ENCODE measurements around the gene HDAC11.
"Not testable (repeated sequence)": the region's sequence is repeated elsewhere in the genome, so short reads cannot be mapped to it uniquely, and the experiment has no call there.

Gene HDAC11

DNA sequence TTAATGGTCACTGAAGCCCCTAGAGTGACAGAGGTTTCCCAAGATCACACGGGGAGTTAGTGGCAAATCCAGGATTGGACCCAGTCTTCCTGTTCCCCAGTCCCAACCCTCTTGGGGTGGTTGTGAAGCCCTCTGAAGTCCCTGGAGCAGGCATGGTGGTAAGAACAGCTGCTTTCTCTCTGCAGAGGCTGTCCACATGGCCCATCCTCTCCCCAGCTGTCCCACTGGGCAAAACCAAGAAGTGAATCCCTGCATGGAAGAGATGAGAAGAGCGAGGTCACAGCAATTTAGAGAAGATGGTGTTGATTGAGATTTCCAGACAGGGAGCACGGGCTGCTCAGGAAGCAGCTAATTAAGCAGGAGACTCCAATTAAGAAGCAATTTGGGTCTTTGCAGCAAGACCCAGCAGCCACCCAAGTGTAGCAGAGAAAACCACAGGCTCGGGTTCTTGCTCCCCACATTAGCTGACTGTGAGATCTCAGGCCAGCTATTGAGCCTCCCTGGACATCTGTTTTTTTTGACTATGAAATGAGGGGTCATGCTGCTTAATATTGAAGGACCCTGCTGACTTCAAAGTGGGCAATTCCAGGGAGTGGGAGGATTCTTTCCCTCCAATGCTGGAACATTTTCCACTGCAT is 14.8 kb upstream of the HDAC11 start:
- no peak for FAIRE-seq
- no peak for DNase-seq (ENCODE audit: extremely low spot score, insufficient read length, low read depth)

DNA sequence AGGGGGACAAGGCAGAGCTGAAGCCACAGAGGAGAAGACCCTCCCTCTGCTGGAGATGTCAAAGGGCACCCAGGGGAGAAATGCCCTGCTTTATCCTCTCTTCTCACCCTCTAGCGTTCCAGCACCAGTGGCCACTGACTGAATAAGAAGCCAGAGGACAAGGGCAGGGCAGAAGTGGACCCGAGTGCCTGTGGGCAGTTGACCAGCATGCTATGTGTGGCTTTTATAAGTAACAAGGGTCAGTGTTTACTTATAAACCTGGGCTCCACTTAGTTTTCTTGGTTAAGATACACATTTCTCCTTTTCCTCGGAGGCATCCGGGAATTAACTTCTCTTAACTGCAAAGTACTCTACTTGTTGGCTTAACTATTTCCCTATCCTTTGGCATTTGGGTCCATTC is 13.3 kb upstream of the HDAC11 start:
- no peak for DNase-seq (ENCODE audit: extremely low spot score, insufficient read length, low read depth)
- FAIRE-seq = no peak

DNA sequence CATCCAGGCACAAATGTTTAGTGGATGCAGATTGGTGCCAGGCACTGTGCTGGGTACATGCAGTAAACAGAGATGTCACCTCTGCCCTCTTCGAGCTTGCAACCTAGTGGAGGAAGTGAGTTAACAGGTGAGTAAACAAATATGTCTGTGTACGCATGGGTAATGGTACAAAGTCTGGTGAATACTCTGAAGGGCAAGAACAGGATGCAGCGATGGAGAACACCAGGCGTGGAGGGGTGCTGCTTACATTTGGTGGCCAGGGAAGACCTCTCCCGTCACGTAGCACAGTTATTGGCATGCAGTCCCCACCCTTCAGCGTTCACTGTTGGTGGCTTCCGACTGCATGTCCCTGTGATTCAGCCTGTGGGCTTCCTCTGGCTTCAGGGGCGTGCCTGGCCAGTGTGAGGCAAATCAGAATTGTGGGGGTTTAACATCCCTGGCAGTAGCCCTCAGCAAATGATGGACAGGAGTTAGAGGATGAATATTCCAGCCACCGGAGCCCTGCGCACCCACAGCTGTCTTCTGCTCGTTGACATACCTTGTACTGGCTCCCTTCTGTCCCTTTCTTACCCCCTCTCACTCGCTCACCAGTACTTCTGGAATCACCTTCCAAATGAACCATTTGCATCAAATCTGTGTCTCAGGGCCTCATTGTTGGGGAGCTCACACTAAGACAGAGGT is 9.1 kb upstream of the HDAC11 start:
- FAIRE-seq (no peak), DNase-seq (ENCODE audit: extremely low spot score, insufficient read length, low read depth) (no peak)

DNA sequence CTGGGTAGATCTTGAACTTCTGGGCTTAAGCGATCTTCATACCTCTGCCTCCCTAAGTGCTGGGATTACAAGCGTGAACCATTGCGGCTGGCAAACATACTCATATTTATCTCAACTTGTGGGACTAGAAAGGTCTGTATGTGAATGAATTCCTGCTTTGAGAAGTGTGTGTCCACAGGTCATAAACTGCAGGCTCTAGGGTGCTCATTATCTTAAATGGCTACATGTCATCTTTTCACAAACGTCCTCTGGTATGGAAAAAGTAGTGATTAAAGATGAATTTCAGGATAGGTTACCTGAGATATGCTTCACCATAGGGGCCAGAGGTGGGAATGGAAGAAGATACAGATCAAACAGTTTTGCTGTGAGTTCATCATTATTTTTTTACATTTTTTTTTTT is 7.8 kb upstream of the HDAC11 start:
- no peak for FAIRE-seq
- DNase-seq (ENCODE audit: extremely low spot score, insufficient read length, low read depth) = no peak

DNA sequence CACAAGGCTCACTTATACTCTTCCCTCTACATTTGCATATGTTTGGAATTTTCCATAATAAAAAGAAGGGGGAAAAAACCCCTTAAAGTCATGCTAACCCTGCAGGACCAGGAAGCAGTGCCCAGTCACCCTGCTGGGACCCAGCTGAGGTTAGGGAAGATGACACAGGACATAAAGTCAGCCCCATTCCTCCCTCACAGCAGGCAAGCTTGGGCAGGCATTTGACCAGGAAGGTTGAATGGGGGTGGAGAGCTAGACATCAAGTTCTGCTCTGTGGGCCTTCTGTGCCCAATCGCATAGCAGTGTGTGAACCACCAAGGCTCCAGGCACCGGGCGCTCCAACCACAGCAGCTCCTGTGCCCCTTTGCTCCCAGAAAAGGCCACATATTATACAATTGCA is 7.1 kb upstream of the HDAC11 start:
- no peak for FAIRE-seq
- no peak for DNase-seq (ENCODE audit: extremely low spot score, insufficient read length, low read depth)

DNA sequence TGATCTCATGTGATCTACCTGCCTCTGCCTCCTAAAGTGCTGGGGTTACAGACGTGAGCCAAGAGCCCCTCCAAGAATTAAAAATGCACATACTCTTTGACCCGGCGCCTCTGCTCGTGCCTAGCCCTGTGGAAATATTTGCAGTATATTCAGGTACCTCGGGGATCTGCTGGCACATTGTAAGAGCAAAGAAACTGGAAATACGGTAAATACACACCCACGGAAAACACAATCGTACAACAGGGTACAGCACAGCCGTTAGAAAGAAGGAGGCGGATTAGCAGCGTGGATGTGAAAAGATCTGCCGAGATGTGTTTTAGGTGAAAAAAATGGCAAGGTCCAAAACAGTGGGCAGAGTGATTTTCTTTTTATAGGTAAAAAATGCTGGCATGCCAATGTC is 6.1 kb upstream of the HDAC11 start:
- FAIRE-seq (no peak), DNase-seq (ENCODE audit: extremely low spot score, insufficient read length, low read depth) (no peak)

DNA sequence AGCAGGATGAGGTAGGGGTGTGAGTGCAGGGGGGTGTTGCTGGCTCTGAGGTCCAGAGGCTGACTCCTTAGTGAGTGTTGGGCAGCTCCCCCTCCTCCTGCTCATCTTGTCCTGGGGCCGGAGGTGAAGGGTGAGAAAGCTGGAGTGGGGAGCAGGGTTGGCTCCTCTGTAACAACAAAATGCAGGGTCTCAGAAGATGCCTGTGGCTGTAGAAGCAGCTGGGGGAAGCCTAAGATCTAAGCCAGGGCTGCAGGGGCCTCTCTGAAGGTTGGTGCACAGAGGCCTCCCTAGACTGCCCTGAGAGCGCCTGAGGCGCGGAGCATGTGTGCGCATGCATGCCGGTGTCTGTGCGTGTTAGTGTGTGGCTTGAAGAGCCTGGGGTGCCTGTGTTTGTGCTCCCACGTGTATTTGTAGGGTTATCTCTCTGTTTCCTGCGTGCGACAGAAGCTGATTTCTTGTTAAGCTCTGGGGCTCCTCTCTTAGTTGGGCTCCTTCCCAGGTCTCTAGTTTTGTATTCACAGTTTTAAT is 5.3 kb upstream of the HDAC11 start:
- no peak for FAIRE-seq
- DNase-seq (ENCODE audit: extremely low spot score, insufficient read length, low read depth) = no peak

DNA sequence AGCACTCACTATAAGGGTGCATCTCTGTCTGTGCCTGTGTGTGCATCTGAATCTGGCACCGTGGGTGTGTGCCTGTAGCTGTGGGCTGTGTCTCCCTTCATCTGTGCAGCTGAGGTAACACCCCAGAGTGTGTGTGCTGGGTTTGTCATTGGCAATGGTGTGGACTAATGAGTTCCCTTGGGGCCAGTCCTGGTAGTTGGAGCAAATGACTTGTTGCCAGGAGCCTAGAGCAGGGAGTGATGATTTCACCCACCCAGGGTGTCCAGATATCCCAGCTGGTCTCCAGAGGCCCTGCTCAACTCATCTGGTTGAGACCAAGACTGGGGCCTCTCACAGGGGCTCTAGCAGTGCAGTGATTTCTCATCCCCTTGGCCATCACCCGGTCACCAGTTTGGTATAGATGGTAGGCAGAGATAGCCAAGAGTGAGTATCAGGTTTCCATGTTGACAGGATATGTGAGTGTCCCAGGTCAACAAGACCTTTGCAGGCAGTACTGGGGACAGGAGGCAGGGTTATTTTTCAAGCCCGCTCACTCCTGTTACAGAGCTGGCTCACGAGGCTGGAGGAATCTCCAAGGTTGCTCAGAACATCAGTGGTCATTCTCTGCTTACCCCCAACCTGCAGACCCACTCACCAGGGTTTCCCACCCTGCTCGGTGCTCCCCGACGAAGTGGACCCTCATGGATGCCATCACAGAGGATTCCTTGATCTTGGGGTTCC is 4.1 kb upstream of the HDAC11 start:
- DNase-seq (ENCODE audit: extremely low spot score, insufficient read length, low read depth) (no peak), FAIRE-seq (no peak)

DNA sequence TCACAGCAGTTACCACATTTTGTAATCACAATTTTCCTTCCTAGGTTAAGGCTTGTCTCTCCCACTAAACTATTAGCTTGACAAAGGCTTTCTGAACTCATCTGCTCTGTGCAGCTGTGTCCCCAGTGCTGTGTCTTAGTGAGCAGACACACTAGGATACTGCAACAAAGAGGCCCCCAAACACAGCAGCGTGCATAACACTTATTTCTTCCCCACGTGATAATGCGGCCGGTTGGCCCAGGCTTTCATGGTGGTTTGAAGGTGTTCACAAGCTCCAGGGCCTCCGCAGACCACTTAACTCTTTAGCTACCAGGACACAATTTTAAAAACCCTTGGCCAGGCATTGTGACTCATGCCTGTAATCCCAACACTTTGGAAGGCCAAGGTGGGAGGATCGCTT is 2.2 kb upstream of the HDAC11 start:
- no peak for FAIRE-seq

DNA sequence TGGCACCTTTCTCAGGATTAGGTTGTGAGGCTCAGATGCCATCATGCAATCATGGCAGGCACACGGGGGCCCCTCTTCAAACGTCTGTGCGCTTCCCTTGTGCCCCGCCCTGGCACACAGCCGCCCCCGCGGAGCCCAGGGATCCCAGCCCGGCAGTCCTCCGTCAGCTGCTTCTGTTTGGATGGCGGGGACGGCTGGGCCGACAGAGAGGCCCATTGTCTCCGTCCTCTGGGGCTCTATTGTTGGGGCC is 849 bp upstream of the HDAC11 start:
- FAIRE-seq (no peak), DNase-seq (ENCODE audit: extremely low spot score, insufficient read length, low read depth) (no peak)

More for the DNA sequence above, 2.2 kb upstream of the HDAC11 start:
- DNase-seq (ENCODE audit: extremely low spot score, insufficient read length, low read depth) = no peak

DNA sequence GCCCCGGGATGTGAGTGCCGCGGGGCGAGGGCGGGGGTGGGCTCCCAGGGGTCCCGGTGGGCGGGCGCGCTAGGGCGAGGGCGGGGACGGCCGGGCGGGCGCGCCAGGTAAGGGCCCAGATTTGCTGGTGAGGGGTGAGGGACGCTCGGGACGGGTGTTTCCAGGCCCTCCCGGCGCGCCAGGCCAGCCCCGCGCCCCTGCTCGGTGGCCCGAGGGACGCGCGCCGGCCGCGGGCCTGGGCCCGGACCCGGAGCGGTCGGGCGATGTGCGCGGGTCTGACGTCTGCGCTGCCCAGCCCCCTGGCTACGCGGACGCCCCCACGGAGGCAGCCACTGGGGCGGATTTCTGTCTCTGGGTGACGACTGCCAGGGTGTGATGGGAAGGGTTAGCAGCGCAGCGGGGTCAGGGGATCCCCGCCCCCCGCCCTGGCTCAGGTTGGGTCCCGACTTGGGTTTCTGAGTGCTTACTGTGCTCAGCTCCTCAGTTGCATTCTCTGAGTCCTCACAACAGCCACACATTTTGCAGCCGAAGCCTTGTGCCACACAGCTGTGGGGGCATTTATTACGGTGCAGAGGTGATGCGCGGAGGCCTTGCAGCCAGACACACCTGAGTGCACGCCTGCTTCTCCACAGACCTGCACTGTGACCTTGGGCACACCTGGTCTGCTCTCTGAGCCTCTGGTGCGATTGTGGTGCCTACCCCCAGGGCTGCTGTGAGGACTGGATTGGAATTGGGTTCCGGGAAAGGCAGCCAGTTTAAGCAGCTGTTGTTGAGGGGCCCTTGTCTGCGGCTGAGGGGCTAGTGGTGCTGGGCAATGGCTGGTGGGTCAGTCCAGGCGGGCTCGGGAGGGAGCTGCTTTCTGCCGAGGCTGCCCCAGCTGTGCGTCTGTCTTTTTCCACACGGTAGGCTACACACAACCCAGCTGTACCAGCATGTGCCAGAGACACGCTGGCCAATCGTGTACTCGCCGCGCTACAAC is 523 bp downstream of the HDAC11 start:
- DNase-seq (ENCODE audit: extremely low spot score, insufficient read length, low read depth) = no peak
- no peak for FAIRE-seq

DNA sequence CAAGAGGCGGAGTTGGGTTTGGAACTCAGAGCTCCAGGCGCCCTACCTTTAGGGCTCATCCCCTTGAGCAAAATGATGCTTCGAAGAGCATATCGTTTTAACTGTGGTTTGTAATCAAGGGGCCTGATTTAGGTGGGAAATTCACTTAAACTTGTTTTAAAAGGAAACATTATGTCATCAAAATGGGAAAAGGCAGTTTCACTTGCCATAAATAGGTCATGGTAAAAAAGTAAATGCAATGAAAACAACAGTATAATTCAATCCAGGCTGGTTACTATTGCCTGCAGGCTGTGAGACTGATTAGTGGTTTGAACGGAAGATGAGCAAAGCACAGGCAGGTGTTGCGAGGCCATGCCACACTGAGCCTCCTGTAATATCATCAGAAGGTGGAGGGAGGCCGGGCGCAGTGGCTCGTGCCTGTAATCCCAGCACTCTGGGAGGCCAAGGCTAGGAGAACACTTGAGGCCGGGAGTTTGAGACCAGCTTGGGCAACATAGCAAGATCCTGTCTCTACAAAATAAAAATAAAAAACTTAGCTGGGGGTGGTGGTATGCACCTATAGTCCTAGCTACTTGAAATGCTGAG is 2.1 kb downstream of the HDAC11 start:
- DNase-seq (ENCODE audit: extremely low spot score, insufficient read length, low read depth) = no peak
- no peak for FAIRE-seq

DNA sequence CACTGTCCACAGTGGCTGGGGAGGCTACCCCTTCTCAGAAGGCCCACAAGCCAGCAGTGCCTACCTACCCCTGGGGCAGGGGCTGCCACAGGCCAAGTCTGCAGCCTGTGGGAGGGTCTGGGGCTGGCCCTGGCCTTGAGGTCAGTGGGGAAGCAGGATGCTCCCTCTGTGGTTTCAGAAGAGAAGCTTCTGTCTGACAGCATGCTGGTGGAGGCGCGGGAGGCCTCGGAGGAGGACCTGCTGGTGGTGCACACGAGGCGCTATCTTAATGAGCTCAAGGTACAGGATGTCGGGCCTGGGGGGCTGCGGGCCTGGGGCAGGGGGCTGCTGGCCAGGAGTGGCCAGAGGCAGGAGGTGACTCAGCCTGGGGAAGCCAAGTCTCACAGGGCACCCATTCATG is 3.2 kb downstream of the HDAC11 start:
- FAIRE-seq = no peak
- no peak for DNase-seq (ENCODE audit: extremely low spot score, insufficient read length, low read depth)

DNA sequence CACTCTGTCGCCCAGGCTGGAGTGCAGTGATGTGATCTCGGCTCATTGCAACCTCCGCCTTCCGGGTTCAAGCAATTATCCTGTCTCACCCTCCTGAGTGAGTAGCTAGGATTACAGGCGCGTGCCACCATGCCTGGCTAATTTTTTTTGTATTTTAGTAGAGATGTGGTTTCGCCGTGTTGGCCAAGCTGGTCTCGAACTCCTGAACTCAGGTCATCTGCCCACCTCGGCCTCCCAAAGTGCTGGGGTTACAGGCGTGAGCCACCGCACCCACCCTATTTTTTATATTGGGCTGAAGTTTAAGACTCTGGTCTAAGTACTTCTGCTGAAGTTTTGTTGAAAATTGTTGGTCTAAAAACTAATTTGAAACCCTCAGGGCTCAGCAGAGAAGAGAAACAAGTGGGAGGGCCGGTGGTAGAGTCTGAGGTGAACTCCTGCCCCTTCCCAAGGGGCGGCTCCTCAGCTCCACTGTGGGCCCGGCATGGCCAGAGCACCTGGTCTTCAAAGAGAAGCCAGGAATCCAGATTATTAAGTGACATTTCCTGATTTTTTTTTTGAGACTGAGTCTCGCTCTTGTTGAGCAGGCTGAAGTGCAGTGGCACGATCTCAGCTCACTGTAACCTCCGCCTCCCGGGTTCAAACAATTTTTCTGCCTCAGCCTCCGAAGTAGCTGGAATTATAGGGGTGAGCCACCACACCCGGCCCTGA is 4.0 kb downstream of the HDAC11 start:
- FAIRE-seq (no peak), DNase-seq (ENCODE audit: extremely low spot score, insufficient read length, low read depth) (no peak)

DNA sequence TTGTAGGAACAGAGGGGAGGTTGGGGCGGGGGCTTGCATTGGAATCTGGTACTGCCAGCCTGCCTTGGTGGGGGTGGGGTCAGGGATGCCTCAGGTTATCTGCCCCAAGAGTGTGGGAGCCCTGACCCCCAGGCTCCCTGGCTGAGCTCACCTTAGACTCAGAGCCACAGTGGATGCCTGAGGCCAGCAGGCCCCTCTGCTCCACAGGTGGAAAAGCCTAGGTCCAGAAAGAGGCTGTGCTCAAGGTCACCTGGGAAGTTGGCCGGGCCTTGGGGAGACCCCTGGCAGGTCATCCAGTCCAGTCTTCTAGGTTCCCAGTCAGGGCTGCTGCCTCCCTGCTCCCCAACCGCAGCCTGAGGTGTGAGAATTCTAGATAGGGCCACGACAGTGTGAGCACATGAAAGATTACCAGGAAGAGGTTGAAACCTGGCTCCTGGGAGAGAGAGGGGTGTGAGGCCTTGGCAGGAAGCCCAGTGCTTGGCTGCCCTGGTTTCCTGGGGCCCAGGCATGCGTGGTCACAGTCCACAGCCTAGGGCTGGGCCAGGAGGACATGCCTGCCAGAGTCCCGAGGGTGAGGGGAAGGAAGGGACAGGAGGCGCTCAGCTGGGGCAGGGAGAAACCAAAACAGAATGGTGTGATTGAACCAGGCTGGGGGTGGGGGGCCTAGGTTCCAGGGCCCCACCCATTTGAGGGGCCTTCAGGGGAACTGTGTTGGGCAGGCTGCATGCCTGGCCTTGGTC is 4.9 kb downstream of the HDAC11 start:
- FAIRE-seq (no peak), DNase-seq (ENCODE audit: extremely low spot score, insufficient read length, low read depth) (no peak)

DNA sequence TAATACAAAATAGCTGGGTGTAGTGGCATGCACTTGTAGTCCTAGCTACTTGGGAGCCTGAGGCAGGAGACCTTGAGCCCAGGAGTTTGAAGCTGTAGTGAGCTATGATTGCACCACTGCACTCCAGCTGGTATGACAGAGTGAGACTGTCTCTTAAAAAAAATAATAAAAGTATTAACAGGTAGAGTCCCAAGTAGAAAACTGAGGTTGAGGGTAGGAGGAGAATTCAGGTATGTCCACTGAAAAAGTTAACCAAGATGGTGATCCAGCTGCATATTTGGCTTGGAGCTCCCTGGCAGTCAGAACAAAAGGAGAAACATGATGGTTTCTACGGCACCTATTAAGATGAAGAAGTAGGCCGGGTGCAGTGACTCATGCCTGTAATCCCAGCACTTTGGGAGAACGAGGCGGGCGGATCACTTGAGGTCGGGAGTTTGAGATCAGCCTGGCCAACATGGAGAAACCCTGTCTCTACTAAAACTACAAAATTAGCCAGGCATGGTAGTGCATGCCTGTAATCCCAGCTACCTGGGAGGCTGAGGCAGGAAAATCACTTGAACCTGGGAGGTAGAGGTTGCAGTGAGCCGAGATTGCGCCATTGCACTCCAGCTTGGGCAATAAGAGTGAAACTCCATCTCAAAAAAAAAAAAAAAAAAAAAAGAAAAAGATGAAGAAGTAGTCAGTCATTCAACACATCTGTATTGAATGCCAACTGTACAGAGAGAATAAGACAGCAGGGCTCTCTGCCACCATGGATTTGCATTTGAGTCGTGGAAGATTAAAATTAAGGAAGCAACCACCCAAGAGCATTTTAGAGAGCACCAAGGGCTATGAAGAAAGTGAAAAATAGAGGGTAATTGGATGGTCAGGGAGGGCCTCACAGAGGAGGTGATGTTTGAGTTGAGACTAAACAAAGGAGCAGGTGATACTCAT is 5.8 kb downstream of the HDAC11 start:
- FAIRE-seq; DNase-seq (ENCODE audit: extremely low spot score, insufficient read length, low read depth): not testable (repeated sequence)

DNA sequence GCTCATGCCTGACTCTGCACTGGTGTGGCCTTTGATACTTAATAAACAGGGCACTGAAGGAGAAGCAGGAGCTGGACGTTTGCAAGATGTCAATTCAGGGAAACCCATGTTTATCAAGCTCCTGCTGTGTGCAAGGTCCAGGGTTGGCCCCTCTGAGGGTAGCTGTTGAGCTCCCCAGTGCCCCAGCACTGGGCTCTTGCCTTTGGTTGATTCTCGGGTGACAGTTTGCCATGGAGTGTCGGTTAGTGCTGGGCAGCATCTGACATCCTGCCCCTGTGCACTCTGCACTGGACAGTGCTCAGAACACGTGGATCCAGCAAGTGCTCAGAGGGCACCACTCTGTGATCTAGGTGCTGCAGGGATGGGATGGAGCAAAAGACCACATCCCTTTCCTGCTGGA is 7.3 kb downstream of the HDAC11 start:
- DNase-seq (ENCODE audit: extremely low spot score, insufficient read length, low read depth) = no peak
- no peak for FAIRE-seq
